IPS-20b (cell line): ENCODE measurements around the gene DDAH1.

Source experiments
- H3K27ac ChIP-seq: one replicate; pipeline ENCODE4 v1.5.1; 2013; ENCODE audit warnings: low read length
- H3K27me3 ChIP-seq: 2 replicates; pipeline ENCODE4 v1.6.1; 2013; ENCODE audit warnings: mild to moderate bottlenecking, low read length, inconsistent platforms; ENCODE audit not compliant: insufficient read depth
- H3K36me3 ChIP-seq: 2 replicates; pipeline ENCODE4 v1.6.1; 2013; ENCODE audit warnings: low read depth, mild to moderate bottlenecking, inconsistent platforms, low read length, moderate library complexity; ENCODE audit not compliant: insufficient read depth
- H3K4me1 ChIP-seq: 2 replicates; pipeline ENCODE4 v1.6.1; 2013; ENCODE audit warnings: mild to moderate bottlenecking, control low read depth, inconsistent platforms, low read length, moderate library complexity; ENCODE audit not compliant: insufficient read depth
- H3K4me3 ChIP-seq: 2 replicates; pipeline ENCODE4 v1.5.1; 2013; ENCODE audit warnings: mild to moderate bottlenecking, low read length, inconsistent platforms
- H3K9ac ChIP-seq: 2 replicates; pipeline ENCODE4 v1.6.1; 2013; ENCODE audit warnings: low read depth, mild to moderate bottlenecking, inconsistent platforms, low read length, moderate library complexity
- H3K9me3 ChIP-seq: 2 replicates; pipeline ENCODE4 v1.6.1; 2013; ENCODE audit warnings: mild to moderate bottlenecking, low read depth, low read length, inconsistent platforms; ENCODE audit not compliant: insufficient read depth

Gene DDAH1

GRCh38 chr1:85379203-85380136 lies 85.5 kb downstream of the DDAH1 start:
- H3K4me3 ChIP-seq = no peak overlapping the region
- no peak overlapping the region for H3K27ac ChIP-seq
- H3K9ac ChIP-seq = no peak overlapping the region
- peaks cover 13% of the 10 kb centered on the region for H3K9me3 ChIP-seq
- peaks cover 2% of the 10 kb centered on the region; the same call in 1 of the 2 replicates for H3K4me1 ChIP-seq
- H3K27me3 ChIP-seq = no peaks in the 10 kb centered on the region
- H3K36me3 ChIP-seq = no peaks in the 10 kb centered on the region

DNA sequence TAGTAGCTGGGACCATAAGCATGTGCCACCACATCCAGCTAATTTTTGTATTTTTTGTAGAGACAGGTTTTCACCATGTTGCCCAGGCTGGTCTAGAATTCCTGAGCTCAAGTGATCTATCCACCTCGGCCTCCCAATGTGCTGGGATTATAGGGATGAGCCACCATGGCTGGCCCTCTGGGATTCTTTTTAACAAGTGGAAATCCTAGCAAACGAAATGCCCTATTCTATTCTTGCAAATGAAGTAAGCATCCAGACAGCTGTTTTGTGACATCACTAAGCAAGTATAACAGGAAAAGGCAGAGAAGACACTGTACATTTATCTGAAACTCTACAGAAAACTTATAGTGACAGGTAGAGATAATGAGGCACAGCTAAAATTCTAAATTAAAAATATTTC lies 86.4 kb downstream of the DDAH1 start:
- peaks cover 13% of the 10 kb centered on the region for H3K9me3 ChIP-seq
- H3K27me3 ChIP-seq = no peaks in the 10 kb centered on the region
- H3K36me3 ChIP-seq = no peaks in the 10 kb centered on the region
- H3K4me3 ChIP-seq = no peak overlapping the region
- no peak overlapping the region for H3K9ac ChIP-seq
- H3K27ac ChIP-seq = no peak overlapping the region
- H3K4me1 ChIP-seq = peaks cover 2% of the 10 kb centered on the region; the same call in 1 of the 2 replicates

- no peak overlapping the region for H3K9ac ChIP-seq
- no peaks in the 10 kb centered on the region for H3K36me3 ChIP-seq
- peaks cover 5% of the 10 kb centered on the region; the same call in 1 of the 2 replicates for H3K4me1 ChIP-seq
- no peak overlapping the region for H3K4me3 ChIP-seq
- no peaks in the 10 kb centered on the region for H3K9me3 ChIP-seq
- H3K27ac ChIP-seq = no peak overlapping the region
- no peaks in the 10 kb centered on the region for H3K27me3 ChIP-seq
Observed at GRCh38 chr1:85376356-85376755, 88.6 kb downstream of the DDAH1 start.

- Histone ChIP-seq H3K27me3 (no peaks in the 10 kb centered on the region), H3K9me3 (no peaks in the 10 kb centered on the region), H3K9ac (no peak overlapping the region), H3K36me3 (no peaks in the 10 kb centered on the region), H3K4me1 (peaks cover 5% of the 10 kb centered on the region; the same call in 1 of the 2 replicates), H3K27ac (no peak overlapping the region), H3K4me3 (no peak overlapping the region)
Observed at GRCh38 chr1:85375493-85375892, 89.5 kb downstream of the DDAH1 start.

DNA sequence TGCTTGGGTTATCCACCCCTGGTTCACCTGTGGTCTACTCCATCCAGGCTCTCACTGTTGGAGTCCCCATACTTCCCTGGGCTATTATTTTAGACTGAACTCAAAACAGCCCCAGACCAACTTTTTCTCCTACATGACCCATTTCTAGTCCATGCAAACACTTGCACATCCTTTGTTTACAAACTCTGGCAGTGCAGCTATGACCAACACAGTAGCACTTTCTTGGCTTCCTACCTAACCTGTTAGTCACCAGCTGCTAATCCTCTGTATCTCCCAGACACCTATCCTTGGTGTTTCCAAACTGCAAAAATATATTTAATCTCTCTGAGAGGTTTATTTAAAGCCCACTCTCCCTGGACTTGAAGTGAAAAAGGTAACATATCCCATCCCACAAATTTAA lies 90.8 kb downstream of the DDAH1 start:
- no peak overlapping the region for H3K9ac ChIP-seq
- H3K27ac ChIP-seq = no peak overlapping the region
- H3K4me1 ChIP-seq = peaks cover 5% of the 10 kb centered on the region; the same call in 1 of the 2 replicates
- no peaks in the 10 kb centered on the region for H3K36me3 ChIP-seq
- no peak overlapping the region for H3K4me3 ChIP-seq
- no peaks in the 10 kb centered on the region for H3K27me3 ChIP-seq
- H3K9me3 ChIP-seq = no peaks in the 10 kb centered on the region

GRCh38 chr1:85373378-85373708 lies 91.6 kb downstream of the DDAH1 start:
- Histone ChIP-seq H3K27ac (no peak overlapping the region), H3K9ac (no peak overlapping the region), H3K27me3 (no peaks in the 10 kb centered on the region), H3K4me3 (no peak overlapping the region), H3K36me3 (no peaks in the 10 kb centered on the region), H3K9me3 (no peaks in the 10 kb centered on the region), H3K4me1 (peaks cover 5% of the 10 kb centered on the region; the same call in 1 of the 2 replicates)

- H3K27me3 ChIP-seq = no peaks in the 10 kb centered on the region
- H3K27ac ChIP-seq = no peak overlapping the region
- no peaks in the 10 kb centered on the region for H3K9me3 ChIP-seq
- H3K36me3 ChIP-seq = no peaks in the 10 kb centered on the region
- peaks cover 5% of the 10 kb centered on the region; the same call in 1 of the 2 replicates for H3K4me1 ChIP-seq
- no peak overlapping the region for H3K9ac ChIP-seq
- no peak overlapping the region for H3K4me3 ChIP-seq
Observed at GRCh38 chr1:85372683-85373377, 92.1 kb downstream of the DDAH1 start.

DNA sequence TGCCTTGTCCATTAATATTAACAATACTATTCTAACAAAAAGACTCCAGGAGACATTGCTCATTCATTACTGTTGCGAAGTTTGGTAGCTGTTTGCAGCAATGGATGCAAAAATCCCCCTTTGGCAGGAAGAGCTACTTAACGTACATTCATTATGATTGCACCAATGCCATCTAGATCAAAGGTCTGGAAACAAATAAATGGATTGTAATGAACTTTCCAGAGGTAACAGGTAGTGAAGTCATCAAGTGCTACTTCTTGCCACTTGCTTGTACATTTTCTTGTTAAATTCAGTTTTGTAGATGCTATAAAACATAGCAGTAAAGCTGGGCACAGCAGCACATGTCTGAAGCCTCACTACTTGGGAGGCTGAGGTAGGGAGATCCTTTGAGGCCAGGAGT lies 93.9 kb downstream of the DDAH1 start:
- Histone ChIP-seq H3K9ac (no peak overlapping the region), H3K27me3 (no peaks in the 10 kb centered on the region), H3K4me1 (peaks cover 4% of the 10 kb centered on the region; the same call in 1 of the 2 replicates), H3K4me3 (no peak overlapping the region), H3K36me3 (no peaks in the 10 kb centered on the region), H3K9me3 (no peaks in the 10 kb centered on the region), H3K27ac (no peak overlapping the region)

DNA sequence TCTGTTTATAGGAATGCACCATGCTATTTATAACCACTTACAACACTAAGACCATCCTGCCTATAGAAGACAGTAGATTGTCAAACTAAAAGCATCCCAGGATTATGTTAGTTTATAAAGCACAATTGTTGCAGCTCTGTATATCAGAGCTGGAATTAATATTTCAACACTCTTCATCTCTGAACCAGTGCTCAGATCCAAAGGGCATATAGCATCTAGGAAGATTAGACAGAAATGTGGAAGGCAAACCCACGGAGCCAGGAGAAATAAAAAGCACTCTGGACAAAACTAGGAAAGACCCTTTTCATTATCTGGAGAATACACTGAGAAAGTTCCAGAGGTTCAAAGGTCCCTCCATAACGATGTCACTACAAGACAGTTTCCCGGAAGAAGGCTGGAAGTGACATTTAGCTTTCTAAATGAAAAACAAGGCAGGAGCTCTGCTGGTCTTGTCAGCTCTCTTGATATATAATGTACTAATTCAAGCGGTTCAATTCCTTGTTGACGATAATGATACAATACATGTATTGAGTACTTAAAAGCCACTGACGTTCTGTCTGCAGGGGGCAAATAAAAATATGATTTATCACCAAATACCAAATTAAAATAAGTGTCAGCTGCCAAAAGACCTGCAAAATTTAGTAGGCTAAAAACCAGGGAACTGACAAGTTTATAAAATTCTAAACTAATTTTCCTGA lies 96.7 kb downstream of the DDAH1 start:
- no peaks in the 10 kb centered on the region for H3K27me3 ChIP-seq
- no peak overlapping the region for H3K4me3 ChIP-seq
- no peak overlapping the region for H3K9ac ChIP-seq
- H3K9me3 ChIP-seq = no peaks in the 10 kb centered on the region
- no peaks in the 10 kb centered on the region for H3K36me3 ChIP-seq
- H3K27ac ChIP-seq = no peak overlapping the region
- 0 out of 2 replicates have a peak, but pooled peaks cover 2% of the 10 kb centered on the region for H3K4me1 ChIP-seq

DNA sequence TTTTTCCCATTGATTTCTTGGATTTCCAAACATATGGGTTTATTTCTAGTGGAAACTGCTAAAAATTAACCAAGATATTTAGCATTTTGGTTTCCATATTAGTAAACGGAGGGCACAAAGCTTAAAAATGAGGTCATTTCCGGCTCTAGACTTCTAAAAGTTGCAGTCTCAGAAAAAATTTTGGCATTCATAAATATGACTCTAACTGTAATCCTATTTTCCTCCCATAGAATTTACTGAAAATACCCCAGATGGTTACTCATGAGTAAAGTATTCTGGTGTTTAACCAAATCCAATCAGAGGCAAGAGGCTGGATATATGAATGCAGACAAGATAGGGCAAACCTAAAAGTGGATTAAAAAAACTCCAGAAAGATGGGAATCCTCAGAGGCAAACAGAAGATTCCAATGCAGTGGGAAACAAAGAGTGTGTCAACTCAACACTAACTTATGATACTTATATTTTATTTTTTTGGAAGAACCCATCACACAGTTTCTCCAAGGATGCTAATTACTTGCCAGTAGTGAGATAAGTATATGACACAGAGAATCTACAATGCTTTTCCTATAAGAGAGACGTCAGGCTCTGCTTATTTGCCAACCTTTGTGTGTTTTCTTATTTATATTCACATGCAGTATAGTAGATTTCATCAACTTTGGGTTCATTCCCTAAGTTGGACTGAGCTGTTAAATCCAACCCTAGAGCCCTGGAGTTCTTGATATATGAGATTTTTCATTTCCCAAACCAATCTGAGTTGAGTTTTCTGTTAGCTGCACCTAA lies 98.4 kb downstream of the DDAH1 start:
- no peak overlapping the region for H3K27ac ChIP-seq
- no peaks in the 10 kb centered on the region for H3K4me1 ChIP-seq
- H3K9me3 ChIP-seq = no peaks in the 10 kb centered on the region
- H3K36me3 ChIP-seq = no peaks in the 10 kb centered on the region
- H3K9ac ChIP-seq = no peak overlapping the region
- no peaks in the 10 kb centered on the region for H3K27me3 ChIP-seq
- H3K4me3 ChIP-seq = no peak overlapping the region

DNA sequence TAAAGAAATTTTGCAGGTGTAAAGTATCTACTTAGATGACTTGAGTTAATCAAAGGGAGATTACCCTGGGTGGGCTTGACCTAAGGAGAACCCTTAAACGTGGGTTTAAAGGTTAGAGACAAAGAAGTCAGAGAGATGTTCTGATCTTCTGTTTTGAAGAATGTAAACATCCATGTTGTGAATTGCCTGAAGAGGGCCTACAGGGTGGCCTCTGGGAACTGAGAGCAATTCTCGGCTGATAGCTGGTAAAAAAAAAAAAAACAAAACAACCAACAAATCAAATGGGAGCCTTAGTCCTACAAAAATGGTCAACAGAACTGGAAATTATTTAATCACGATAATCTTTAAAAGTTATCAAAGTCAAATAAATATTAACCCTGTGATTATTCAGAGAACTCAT lies 99.1 kb downstream of the DDAH1 start:
- H3K4me3 ChIP-seq = no peak overlapping the region
- H3K27ac ChIP-seq = no peak overlapping the region
- no peaks in the 10 kb centered on the region for H3K36me3 ChIP-seq
- H3K27me3 ChIP-seq = no peaks in the 10 kb centered on the region
- no peak overlapping the region for H3K9ac ChIP-seq
- H3K9me3 ChIP-seq = no peaks in the 10 kb centered on the region
- no peaks in the 10 kb centered on the region for H3K4me1 ChIP-seq
